ENCODE data around the gene SNX20. TPM values are rescaled to one million over a fixed set of nuclear protein-coding genes. Genes with fewer than 3 reads are reported as not detected.

SNX20 gene
- total and polyA plus RNA-seq, 2 of the 13 experiments (the other 11 are each of a cell fraction or from before 2014, with no cell fraction given): not detected

DNA sequence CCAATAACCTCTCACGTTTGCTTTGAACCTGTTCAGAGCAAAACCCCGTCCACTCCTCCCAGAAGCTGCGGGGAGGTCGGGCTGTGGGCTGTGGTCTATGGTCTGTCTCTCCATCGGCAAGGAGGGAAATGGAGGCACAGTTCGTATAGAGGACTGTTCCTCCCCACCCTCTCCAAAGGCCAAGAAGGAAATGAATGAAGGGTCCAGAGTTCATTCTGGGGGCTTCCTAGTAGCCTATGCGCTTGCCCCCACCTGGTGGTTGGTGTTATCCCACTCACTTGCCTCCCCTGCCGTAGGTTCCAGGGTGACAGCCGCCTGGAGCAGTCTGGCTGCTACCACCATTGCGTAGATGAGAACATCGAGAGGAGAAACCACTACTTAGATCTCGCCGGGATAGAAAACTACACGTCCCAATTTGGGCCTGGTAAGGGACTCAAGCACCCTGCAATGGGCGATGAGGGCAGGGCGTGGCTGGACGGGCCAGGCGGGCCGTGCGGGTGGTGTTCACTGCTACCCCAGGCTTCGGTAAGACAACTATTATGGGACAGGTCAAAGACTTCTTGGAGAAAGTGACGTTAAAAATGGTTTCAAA lies 49.0 kb downstream of the SNX20 start (continued):
- TF ChIP-seq RELA (CRISPR knock-in tag; IDR thresholded peaks at IDR 0.05): no peak
- no peak for TF ChIP-seq NFE2 (CRISPR knock-in tag; IDR thresholded peaks at IDR 0.05)
- no peak for TF ChIP-seq ZNF747 (CRISPR knock-in tag; IDR thresholded peaks at IDR 0.05; ENCODE audit: borderline replicate concordance)
- TF ChIP-seq ZNF543 (CRISPR knock-in tag; IDR thresholded peaks at IDR 0.05): no peak
- TF ChIP-seq PCBP1 (IDR thresholded peaks at IDR 0.05; ENCODE audit: borderline replicate concordance, low read depth, low read length): no peak
- peak; percentile 58; the same call in 1 of the 2 replicates for TF ChIP-seq POLR2G (IDR thresholded peaks at IDR 0.05; ENCODE audit: low read depth, low read length)
- TF ChIP-seq ZNF33B (CRISPR knock-in tag; IDR thresholded peaks at IDR 0.05): no peak
- no peak for TF ChIP-seq THAP11 (CRISPR knock-in tag; IDR thresholded peaks at IDR 0.05)
- peak; percentile 33 for TF ChIP-seq HNRNPLL (IDR thresholded peaks at IDR 0.05; ENCODE audit: low read depth, low read length, poor library complexity, severe bottlenecking)
- TF ChIP-seq, protein P1, sequence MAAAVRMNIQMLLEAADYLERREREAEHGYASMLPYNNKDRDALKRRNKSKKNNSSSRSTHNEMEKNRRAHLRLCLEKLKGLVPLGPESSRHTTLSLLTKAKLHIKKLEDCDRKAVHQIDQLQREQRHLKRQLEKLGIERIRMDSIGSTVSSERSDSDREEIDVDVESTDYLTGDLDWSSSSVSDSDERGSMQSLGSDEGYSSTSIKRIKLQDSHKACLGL (CRISPR knock-in tag; IDR thresholded peaks at IDR 0.05): no peak
- TF ChIP-seq NPAS2 (CRISPR knock-in tag; IDR thresholded peaks at IDR 0.05; ENCODE audit: borderline replicate concordance): no peak
- TF ChIP-seq ZNF768 (CRISPR knock-in tag; IDR thresholded peaks at IDR 0.05): no peak
- TF ChIP-seq, protein P2, sequence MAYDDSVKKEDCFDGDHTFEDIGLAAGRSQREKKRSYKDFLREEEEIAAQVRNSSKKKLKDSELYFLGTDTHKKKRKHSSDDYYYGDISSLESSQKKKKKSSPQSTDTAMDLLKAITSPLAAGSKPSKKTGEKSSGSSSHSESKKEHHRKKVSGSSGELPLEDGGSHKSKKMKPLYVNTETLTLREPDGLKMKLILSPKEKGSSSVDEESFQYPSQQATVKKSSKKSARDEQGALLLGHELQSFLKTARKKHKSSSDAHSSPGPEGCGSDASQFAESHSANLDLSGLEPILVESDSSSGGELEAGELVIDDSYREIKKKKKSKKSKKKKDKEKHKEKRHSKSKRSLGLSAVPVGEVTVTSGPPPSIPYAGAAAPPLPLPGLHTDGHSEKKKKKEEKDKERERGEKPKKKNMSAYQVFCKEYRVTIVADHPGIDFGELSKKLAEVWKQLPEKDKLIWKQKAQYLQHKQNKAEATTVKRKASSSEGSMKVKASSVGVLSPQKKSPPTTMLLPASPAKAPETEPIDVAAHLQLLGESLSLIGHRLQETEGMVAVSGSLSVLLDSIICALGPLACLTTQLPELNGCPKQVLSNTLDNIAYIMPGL (CRISPR knock-in tag; IDR thresholded peaks at IDR 0.05; ENCODE audit: borderline replicate concordance in 1 of 2, low read depth in 1 of 2): no peak
- TF ChIP-seq MBNL3 (CRISPR knock-in tag; conservative IDR thresholded peaks at IDR 0.05): no peak
- TF ChIP-seq POLR2AphosphoS5 (IDR thresholded peaks at IDR 0.05; ENCODE audit: low read depth, low read length): peak; percentile 8; the same call in 1 of the 2 replicates
- TF ChIP-seq AGO2 (optimal IDR thresholded peaks at IDR 0.05; ENCODE audit: low read depth, low read length): peak; percentile 97
- no peak for TF ChIP-seq IKZF1 (IDR thresholded peaks at IDR 0.05)
- TF ChIP-seq KLF11 (CRISPR knock-in tag; IDR thresholded peaks at IDR 0.05): no peak
- TF ChIP-seq, protein P3, sequence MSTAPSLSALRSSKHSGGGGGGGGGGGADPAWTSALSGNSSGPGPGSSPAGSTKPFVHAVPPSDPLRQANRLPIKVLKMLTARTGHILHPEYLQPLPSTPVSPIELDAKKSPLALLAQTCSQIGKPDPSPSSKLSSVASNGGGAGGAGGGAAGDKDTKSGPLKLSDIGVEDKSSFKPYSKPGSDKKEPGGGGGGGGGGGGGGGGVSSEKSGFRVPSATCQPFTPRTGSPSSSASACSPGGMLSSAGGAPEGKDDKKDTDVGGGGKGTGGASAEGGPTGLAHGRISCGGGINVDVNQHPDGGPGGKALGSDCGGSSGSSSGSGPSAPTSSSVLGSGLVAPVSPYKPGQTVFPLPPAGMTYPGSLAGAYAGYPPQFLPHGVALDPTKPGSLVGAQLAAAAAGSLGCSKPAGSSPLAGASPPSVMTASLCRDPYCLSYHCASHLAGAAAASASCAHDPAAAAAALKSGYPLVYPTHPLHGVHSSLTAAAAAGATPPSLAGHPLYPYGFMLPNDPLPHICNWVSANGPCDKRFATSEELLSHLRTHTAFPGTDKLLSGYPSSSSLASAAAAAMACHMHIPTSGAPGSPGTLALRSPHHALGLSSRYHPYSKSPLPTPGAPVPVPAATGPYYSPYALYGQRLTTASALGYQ (CRISPR knock-in tag; IDR thresholded peaks at IDR 0.05): no peak
- TF ChIP-seq ONECUT2 (CRISPR knock-in tag; IDR thresholded peaks at IDR 0.05): no peak
- TF ChIP-seq NFE2L1 (CRISPR knock-in tag; IDR thresholded peaks at IDR 0.05; ENCODE audit: borderline replicate concordance): 0 out of 2 replicates have a peak, but pooled peaks have one; percentile 64
- TF ChIP-seq ZBTB8A (CRISPR knock-in tag; IDR thresholded peaks at IDR 0.05; ENCODE audit: borderline replicate concordance, low read depth): no peak
- TF ChIP-seq ZNF432 (CRISPR knock-in tag; IDR thresholded peaks at IDR 0.05; ENCODE audit: borderline replicate concordance): no peak
- 0 out of 2 replicates have a peak, but pooled peaks have one; percentile 17 for TF ChIP-seq SNAPC2 (CRISPR knock-in tag; IDR thresholded peaks at IDR 0.05)

All from HepG2 (cell line).